NT2/D1 (cell line): ENCODE data around the gene CKAP4.

Experiments
- DNase-seq: peaks from one replicate; pipeline ENCODE4 v3.0.0-alpha.2; 2011; ENCODE audit warnings: low read depth, low spot score
- H3K27me3 ChIP-seq: 2 replicates; pipeline ENCODE4 v1.6.0; 2011; ENCODE audit warnings: mild to moderate bottlenecking; ENCODE audit not compliant: insufficient read length, insufficient read depth
- H3K36me3 ChIP-seq: 2 replicates; pipeline ENCODE4 v1.6.1; 2011; ENCODE audit warnings: mild to moderate bottlenecking, low read length, mixed read lengths; ENCODE audit not compliant: insufficient read depth, insufficient read length
- H3K4me1 ChIP-seq: 2 replicates; pipeline ENCODE4 v1.5.1; 2011; ENCODE audit not compliant: insufficient read depth, insufficient read length
- H3K4me3 ChIP-seq: 2 replicates; pipeline ENCODE4 v1.5.1; 2011; ENCODE audit warnings: low read depth; ENCODE audit not compliant: insufficient read length
- H3K9ac ChIP-seq: 2 replicates; pipeline ENCODE4 v1.6.0; 2011; ENCODE audit warnings: low read depth; ENCODE audit not compliant: insufficient read length
- H3K9me3 ChIP-seq: 2 replicates; pipeline ENCODE4 v1.5.1; 2011; ENCODE audit warnings: mild to moderate bottlenecking, low read length; ENCODE audit not compliant: insufficient read depth
- SUZ12 ChIP-seq: IDR thresholded peaks from 2 replicates; pipeline ENCODE4 v1.6.1; 2011; ENCODE audit not compliant: insufficient read length, insufficient read depth; ENCODE audit errors: extremely low read depth
- YY1 ChIP-seq: IDR thresholded peaks from 2 replicates; pipeline ENCODE4 v1.6.1; 2011; ENCODE audit not compliant: insufficient read length, insufficient read depth
- ZNF274 ChIP-seq: IDR thresholded peaks from 2 replicates; pipeline ENCODE4 v1.6.1; 2011; ENCODE audit warnings: mild to moderate bottlenecking, low read depth, low read length

CKAP4 gene

GRCh38 chr12:106281804-106282203 lies 34.0 kb upstream of the CKAP4 start:
- DNase-seq: no peak
- no peaks in the 10 kb centered on the region for H3K36me3 ChIP-seq
- no peaks in the 10 kb centered on the region for H3K4me1 ChIP-seq
- H3K27me3 ChIP-seq: no peaks in the 10 kb centered on the region
- H3K4me3 ChIP-seq: no peak overlapping the region
- H3K9me3 ChIP-seq: no peaks in the 10 kb centered on the region
- H3K9ac ChIP-seq: no peak overlapping the region
- TF ChIP-seq ZNF274: no peak
- no peak for TF ChIP-seq YY1
- TF ChIP-seq SUZ12: no peak

GRCh38 chr12:106281056-106281782 lies 33.4 kb upstream of the CKAP4 start:
- Histone ChIP-seq H3K4me1 (no peaks in the 10 kb centered on the region), H3K9ac (no peak overlapping the region), H3K27me3 (no peaks in the 10 kb centered on the region), H3K36me3 (no peaks in the 10 kb centered on the region), H3K4me3 (no peak overlapping the region), H3K9me3 (no peaks in the 10 kb centered on the region)
- DNase-seq: no peak
- TF ChIP-seq ZNF274: no peak
- TF ChIP-seq SUZ12: no peak
- no peak for TF ChIP-seq YY1

GRCh38 chr12:106280106-106280505 lies 32.3 kb upstream of the CKAP4 start:
- H3K9ac ChIP-seq: no peak overlapping the region
- TF ChIP-seq ZNF274 (no peak), YY1 (no peak), SUZ12 (no peak)
- no peaks in the 10 kb centered on the region for H3K36me3 ChIP-seq
- H3K27me3 ChIP-seq: no peaks in the 10 kb centered on the region
- H3K9me3 ChIP-seq: no peaks in the 10 kb centered on the region
- DNase-seq: no peak
- no peaks in the 10 kb centered on the region for H3K4me1 ChIP-seq
- H3K4me3 ChIP-seq: no peak overlapping the region

- TF ChIP-seq SUZ12 (no peak), ZNF274 (no peak)
- H3K36me3 ChIP-seq: no peaks in the 10 kb centered on the region
- no peaks in the 10 kb centered on the region for H3K9me3 ChIP-seq
- H3K9ac ChIP-seq: no peak overlapping the region
- no peak overlapping the region for H3K4me3 ChIP-seq
- no peak for DNase-seq
- peaks cover 2% of the 10 kb centered on the region for H3K4me1 ChIP-seq
- H3K27me3 ChIP-seq: no peaks in the 10 kb centered on the region
Observed at GRCh38 chr12:106276032-106276740, 28.4 kb upstream of the CKAP4 start.

- Histone ChIP-seq H3K9ac (no peak overlapping the region), H3K27me3 (no peaks in the 10 kb centered on the region)
Observed at GRCh38 chr12:106275458-106275857, 27.6 kb upstream of the CKAP4 start.

GRCh38 chr12:106274575-106275121 lies 26.8 kb upstream of the CKAP4 start:
- no peak for DNase-seq
- H3K36me3 ChIP-seq: no peaks in the 10 kb centered on the region
- TF ChIP-seq SUZ12 (no peak), ZNF274 (no peak), YY1 (no peak)
- H3K4me3 ChIP-seq: no peak overlapping the region
- H3K9me3 ChIP-seq: no peaks in the 10 kb centered on the region
- H3K4me1 ChIP-seq: peaks cover 2% of the 10 kb centered on the region
- no peaks in the 10 kb centered on the region for H3K27me3 ChIP-seq
- no peak overlapping the region for H3K9ac ChIP-seq

More at GRCh38 chr12:106275458-106275857, 27.6 kb upstream of the CKAP4 start:
- Histone ChIP-seq H3K9me3 (no peaks in the 10 kb centered on the region), H3K4me3 (no peak overlapping the region), H3K4me1 (peaks cover 2% of the 10 kb centered on the region), H3K36me3 (no peaks in the 10 kb centered on the region)
- no peak for DNase-seq
- TF ChIP-seq SUZ12 (no peak), YY1 (no peak), ZNF274 (no peak)

- Histone ChIP-seq H3K27me3 (no peaks in the 10 kb centered on the region), H3K9ac (no peak overlapping the region), H3K36me3 (no peaks in the 10 kb centered on the region), H3K4me1 (peaks cover 2% of the 10 kb centered on the region), H3K4me3 (no peak overlapping the region), H3K9me3 (no peaks in the 10 kb centered on the region)
- DNase-seq: no peak
- TF ChIP-seq ZNF274: no peak
- TF ChIP-seq SUZ12: no peak
- no peak for TF ChIP-seq YY1
Observed at GRCh38 chr12:106274012-106274411, 26.2 kb upstream of the CKAP4 start.
